Measurements from ENCODE around the gene TRIM9.

GRCh38 chr14:50926851-50927386 lies 168.0 kb downstream of the TRIM9 start:
- TF ChIP-seq CTCF (IDR thresholded peaks at IDR 0.05): no peak
- no peak for TF ChIP-seq EZH2phosphoT487 (IDR thresholded peaks at IDR 0.05)

All from neural progenitor cell (in vitro differentiated cells).